Choroid plexus epithelial cell (primary cell): ENCODE measurements around the gene KRTAP9-1.
"Not testable (repeated sequence)": the region's sequence is repeated elsewhere in the genome, so short reads cannot be mapped to it uniquely, and the experiment has no call there.

Experiments
- DNase-seq: peaks from one replicate; pipeline ENCODE4 v3.0.0-alpha.2; 2010; ENCODE audit warnings: low read depth
- H3K4me3 ChIP-seq: 2 replicates; pipeline ENCODE4 v1.5.1; 2011; ENCODE audit warnings: low read depth, mild to moderate bottlenecking, control low read depth, low read length, moderate library complexity
- TF ChIP-seq, protein P1 (sequence below): conservative IDR thresholded peaks from 2 replicates; pipeline ENCODE4 v1.5.1; 2011; ENCODE audit warnings: low read depth, mild to moderate bottlenecking, control low read depth, inconsistent platforms, low read length, moderate library complexity

Gene KRTAP9-1

DNA sequence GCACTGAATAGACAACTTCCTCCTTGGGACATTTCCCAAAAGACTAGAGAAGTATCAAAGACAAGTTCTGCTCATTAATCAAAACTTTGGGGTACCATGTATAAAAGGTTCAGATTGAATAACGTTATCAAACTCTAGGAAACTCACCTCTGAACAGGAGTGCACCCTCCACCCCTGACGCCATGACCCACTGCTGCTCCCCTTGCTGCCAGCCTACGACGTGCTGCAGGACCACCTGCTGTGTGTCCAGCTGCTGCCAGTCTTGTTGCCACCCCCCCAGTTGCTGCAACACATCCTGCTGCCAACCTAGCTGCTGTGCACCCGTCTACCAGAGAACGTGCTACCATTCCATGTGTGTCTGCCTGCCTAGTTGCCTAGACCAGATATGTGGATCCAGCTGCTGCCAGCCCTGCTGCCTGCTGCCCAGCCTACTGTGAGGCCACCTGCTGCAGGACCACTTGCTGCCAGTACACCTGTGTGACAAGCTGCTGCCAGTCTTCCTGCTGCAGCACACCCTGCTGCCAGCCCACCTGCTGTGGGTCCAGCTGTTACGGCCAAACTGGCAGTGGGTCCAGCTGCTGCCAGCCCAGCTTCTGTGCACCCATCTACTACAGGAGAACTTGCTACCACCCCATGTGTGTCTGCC lies 23.0 kb downstream of the KRTAP9-1 start:
- DNase-seq, result no peak
- TF ChIP-seq, protein P1, sequence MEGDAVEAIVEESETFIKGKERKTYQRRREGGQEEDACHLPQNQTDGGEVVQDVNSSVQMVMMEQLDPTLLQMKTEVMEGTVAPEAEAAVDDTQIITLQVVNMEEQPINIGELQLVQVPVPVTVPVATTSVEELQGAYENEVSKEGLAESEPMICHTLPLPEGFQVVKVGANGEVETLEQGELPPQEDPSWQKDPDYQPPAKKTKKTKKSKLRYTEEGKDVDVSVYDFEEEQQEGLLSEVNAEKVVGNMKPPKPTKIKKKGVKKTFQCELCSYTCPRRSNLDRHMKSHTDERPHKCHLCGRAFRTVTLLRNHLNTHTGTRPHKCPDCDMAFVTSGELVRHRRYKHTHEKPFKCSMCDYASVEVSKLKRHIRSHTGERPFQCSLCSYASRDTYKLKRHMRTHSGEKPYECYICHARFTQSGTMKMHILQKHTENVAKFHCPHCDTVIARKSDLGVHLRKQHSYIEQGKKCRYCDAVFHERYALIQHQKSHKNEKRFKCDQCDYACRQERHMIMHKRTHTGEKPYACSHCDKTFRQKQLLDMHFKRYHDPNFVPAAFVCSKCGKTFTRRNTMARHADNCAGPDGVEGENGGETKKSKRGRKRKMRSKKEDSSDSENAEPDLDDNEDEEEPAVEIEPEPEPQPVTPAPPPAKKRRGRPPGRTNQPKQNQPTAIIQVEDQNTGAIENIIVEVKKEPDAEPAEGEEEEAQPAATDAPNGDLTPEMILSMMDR, result no peak
- no peak overlapping the region for H3K4me3 ChIP-seq

DNA sequence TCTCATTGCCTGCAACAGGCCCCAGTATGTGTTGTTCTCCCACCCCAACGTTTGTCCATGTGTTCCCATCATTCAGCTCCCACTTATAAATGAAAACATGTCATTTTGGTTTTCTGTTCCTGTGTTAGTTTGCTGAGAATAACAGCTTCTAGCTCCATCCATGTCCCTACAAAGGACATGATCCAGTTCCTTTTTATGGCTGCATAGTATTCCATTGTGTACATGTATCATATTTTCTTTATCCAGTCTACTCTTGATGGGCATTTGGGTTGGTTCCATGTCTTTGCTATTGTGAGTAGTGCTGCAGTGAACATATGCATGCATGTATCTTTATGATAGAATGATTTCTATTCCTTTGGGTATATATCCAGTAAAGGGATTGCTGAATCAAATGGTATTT lies 26.0 kb downstream of the KRTAP9-1 start:
- no peak for DNase-seq
- TF ChIP-seq, protein P1, result no peak
- H3K4me3 ChIP-seq, result no peak overlapping the region

DNA sequence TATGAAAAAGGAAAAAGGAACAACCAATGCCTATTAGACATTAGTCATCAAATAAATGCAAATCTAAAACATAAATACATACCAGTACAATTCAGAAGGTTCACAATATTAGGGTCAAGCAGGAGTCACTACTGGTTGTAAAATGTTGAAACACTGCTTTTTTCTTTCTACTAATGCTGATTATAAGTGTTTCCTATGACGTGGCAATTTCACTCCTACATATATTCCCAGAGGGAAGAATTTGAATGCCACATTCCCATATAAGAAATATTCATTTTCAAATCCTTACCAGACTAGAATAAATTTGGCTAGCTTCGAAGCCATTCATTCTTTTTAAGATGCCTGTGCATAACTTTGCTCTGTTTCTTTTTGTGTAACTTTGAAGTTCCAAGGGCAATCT lies 34.1 kb downstream of the KRTAP9-1 start:
- DNase-seq, result no peak
- TF ChIP-seq, protein P1, result no peak

DNA sequence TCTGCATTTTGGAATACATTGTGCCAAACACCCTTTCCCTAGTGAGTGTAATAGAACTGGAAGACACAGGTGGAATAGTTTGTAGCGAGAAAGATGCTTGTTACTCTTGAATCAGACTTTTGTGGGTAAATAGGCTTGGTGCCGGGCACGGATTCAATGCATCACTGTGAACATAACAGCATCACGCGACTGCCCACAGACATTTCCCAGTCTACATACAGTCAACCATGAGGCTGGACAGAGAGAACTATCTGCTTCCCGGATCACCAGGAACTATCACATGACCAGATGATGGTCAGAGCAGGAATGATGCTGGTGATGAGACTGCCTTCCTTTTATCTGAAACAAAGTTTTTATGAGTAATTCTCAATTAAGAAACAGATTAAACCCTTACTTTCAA lies 36.4 kb downstream of the KRTAP9-1 start:
- H3K4me3 ChIP-seq, result no peak overlapping the region
- no peak for DNase-seq
- TF ChIP-seq, protein P1, result no peak

More for the DNA sequence above, 34.1 kb downstream of the KRTAP9-1 start:
- H3K4me3 ChIP-seq, result no peak overlapping the region

DNA sequence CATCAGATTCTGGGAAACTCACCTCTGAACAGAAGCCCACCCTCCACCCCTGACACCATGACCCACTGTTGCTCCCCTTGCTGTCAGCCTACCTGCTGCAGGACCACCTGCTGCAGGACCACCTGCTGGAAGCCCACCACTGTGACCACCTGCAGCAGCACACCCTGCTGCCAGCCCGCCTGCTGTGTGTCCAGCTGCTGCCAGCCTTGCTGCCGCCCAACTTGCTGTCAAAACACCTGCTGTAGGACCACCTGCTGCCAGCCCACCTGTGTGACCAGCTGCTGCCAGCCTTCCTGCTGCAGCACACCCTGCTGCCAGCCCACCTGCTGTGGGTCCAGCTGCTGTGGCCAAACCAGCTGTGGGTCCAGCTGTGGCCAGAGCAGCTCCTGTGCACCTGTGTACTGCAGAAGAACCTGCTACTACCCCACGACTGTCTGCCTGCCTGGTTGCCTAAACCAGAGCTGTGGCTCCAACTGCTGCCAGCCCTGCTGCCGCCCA lies 37.0 kb downstream of the KRTAP9-1 start, which contains the start of gene KRTAP9-2:
Gene KRTAP9-2, plus strand, starts transcription at position 51 of the 498 bp plus-strand sequence. Its CDS starts 7 bp downstream, at position 58.
- H3K4me3 ChIP-seq, DNase-seq: not testable (repeated sequence)

DNA sequence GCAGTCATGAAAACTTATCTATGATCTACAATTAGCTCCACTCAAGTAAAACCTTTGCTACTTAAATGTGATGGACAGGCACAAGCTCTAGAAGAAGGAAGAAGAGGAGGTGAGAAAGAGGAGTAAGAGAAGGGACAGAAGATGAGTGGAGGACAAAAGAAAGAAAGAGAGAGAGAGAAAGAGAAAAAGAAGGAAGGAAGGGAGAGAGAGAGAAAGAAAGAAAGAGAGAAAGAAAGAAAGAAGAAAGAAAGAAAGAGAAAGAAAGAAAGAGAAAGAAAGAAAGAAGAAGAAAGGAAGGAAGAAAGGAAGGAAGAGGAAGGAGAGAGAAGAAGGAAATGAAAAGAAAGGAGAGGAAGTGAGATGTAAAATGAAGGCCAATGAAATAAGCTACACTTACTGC lies 40.4 kb downstream of the KRTAP9-1 start:
- TF ChIP-seq, protein P1, result no peak
- no peak for DNase-seq

DNA sequence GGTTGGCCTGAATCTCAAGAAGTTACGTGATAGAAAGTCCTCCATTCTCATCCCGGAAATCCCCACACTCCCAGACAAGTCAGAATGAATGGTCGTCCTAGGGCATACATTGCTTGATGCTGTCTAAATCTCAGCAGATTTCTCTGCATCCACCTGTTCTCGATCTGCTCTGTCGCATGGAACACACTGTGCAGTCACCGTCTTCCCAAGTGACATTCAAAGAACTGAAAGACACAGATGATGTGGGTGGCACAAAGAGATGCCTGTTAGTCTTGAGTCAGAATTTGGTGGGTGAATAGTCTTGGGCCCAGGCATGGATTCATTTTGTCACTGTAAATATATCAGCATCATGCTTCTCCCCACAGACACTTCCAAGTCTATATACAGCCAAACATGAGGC lies 42.0 kb downstream of the KRTAP9-1 start:
- no peak for DNase-seq
- TF ChIP-seq, protein P1, result no peak
- no peak overlapping the region for H3K4me3 ChIP-seq

More for the DNA sequence above, 40.4 kb downstream of the KRTAP9-1 start:
- H3K4me3 ChIP-seq, result no peak overlapping the region

DNA sequence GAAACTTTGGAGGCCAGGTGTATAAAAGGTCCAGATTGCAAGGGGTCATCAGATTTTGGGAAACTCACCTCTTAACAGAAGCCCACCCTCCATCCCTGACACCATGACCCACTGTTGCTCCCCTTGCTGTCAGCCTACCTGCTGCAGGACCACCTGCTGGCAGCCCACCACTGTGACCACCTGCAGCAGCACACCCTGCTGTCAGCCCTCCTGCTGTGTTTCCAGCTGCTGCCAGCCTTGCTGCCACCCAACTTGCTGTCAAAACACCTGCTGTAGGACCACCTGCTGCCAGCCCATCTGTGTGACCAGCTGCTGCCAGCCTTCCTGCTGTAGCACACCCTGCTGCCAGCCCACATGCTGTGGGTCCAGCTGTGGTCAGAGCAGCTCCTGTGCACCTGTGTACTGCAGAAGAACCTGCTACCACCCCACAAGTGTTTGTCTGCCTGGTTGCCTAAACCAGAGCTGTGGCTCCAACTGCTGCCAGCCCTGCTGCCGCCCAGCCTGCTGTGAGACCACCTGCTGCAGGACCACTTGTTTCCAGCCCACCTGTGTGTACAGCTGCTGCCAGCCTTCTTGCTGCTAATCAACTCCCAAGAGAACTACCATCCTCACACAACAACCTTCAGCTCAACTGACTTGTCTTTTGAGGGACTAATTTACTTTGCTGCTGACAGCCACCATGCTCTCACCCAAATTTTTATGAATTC lies 42.9 kb downstream of the KRTAP9-1 start, which contains the start of gene KRTAP9-3:
Gene KRTAP9-3, plus strand, starts transcription at position 51 of the 707 bp plus-strand sequence. Its CDS starts 53 bp downstream, at position 104.
- DNase-seq, H3K4me3 ChIP-seq: not testable (repeated sequence)

DNA sequence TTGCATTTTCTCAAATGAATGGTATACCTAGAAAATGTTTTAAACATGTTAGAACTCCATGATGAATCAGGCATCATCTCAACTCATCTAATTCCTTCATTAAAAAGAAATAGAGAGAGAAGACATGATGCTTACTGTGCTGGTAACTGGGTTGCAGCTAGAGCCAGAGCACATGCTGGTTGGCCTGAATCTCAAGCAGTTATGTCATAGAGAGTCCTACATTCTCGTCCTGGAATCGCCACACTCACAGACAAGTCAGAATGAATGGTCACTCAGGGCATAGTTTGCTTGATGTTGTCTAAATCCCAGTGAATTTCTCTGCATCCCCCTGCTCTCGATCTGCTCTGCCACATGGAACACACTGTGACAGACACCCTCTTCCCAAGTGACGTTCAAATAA lies 47.4 kb downstream of the KRTAP9-1 start:
- not testable (repeated sequence) for H3K4me3 ChIP-seq, DNase-seq

DNA sequence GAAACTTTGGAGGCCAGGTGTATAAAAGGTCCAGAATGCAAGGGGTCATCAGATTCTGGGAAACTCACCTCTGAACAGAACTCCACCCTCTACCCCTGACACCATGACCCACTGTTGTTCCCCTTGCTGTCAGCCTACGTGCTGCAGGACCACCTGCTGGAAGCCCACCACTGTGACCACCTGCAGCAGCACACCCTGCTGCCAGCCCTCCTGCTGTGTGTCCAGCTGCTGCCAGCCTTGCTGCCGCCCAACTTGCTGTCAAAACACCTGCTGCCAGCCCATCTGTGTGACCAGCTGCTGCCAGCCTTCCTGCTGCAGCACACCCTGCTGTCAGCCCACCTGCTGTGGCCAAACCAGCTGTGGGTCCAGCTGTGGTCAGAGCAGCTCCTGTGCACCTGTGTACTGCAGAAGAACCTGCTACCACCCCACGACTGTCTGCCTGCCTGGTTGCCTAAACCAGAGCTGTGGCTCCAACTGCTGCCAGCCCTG lies 48.3 kb downstream of the KRTAP9-1 start, which contains the start of gene KRTAP9-8:
Gene KRTAP9-8, plus strand, starts transcription at position 51 of the 489 bp plus-strand sequence. Its CDS starts 53 bp downstream, at position 104.
- DNase-seq, result not testable (repeated sequence)

More for the DNA sequence above, 48.3 kb downstream of the KRTAP9-1 start, which contains the start of gene KRTAP9-8:
- H3K4me3 ChIP-seq, result not testable (repeated sequence)
